ENCODE results near the gene SAMD9. TPM values are rescaled to one million over a fixed set of nuclear protein-coding genes. Genes with fewer than 3 reads are reported as not detected.

The SAMD9 gene
- 10 to 100 TPM in 1 of 2 donors, 1 to 10 TPM in 1; 6.8 to 16.3 TPM for total RNA-seq

- H3K27ac Mint-ChIP-seq, result peak within 1 kb of the TSS; percentile 58 to 94
- ATAC-seq (peak; percentile 84 to 91), DNase-seq (ENCODE audit: low spot score in 2 of 2) (peak in 1 of 2 donors; percentile 27)
- peaks cover 14 to 28% of the 10 kb centered on the region in 2 donors for H3K9me3 Mint-ChIP-seq
- peaks cover 26 to 51% of the 10 kb centered on the region in 2 donors for H3K36me3 Mint-ChIP-seq
These were observed at the start of gene SAMD9 for GRCh38 chr7:93117852-93118530. TSS of gene SAMD9 (minus strand) at chr7:93117979. CDS start at chr7:93106097, 11,882 bp downstream.

- Mint-ChIP-seq H3K27ac (no peak overlapping the region), H3K9me3 (peaks cover 21 to 35% of the 10 kb centered on the region in 2 donors), H3K36me3 (peaks cover 13 to 17% of the 10 kb centered on the region in 2 donors)
- DNase-seq (ENCODE audit: low spot score in 2 of 2) (no peak), ATAC-seq (peak in 1 of 2 donors; percentile 63)
These were observed 47.7 kb upstream of the SAMD9 start for GRCh38 chr7:93165447-93165846.

DNA sequence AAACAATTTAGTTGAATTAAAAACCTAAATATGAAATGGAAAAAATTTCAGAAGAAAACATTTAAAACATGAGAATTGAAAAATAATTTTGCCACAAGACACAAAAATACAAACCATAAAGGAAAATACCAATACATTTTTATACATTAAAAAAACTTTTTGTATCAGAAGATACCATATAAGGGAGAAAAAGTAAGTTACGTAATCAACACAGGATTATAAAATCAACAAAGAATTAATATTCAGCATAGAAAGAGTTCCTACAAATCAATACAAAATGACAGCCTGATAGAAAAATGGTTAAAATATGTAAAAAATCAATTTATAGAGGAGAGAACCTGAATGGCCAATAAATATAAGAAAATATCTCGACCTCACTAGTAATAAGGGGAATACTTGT, 47.0 kb upstream of the SAMD9 start:
- DNase-seq (ENCODE audit: low spot score in 2 of 2) (no peak), ATAC-seq (no peak)
- peaks cover 21 to 35% of the 10 kb centered on the region in 2 donors for H3K9me3 Mint-ChIP-seq
- peaks cover 13 to 17% of the 10 kb centered on the region in 2 donors for H3K36me3 Mint-ChIP-seq
- H3K27ac Mint-ChIP-seq, result no peak overlapping the region

GRCh38 chr7:93161181-93161762, 43.5 kb upstream of the SAMD9 start:
- H3K27ac Mint-ChIP-seq, result no peak overlapping the region
- peaks cover 4 to 20% of the 10 kb centered on the region in 2 donors for H3K9me3 Mint-ChIP-seq
- peaks cover 0 to 9% of the 10 kb centered on the region in 2 donors for H3K36me3 Mint-ChIP-seq
- ATAC-seq (no peak), DNase-seq (ENCODE audit: low spot score in 2 of 2) (no peak)

DNA sequence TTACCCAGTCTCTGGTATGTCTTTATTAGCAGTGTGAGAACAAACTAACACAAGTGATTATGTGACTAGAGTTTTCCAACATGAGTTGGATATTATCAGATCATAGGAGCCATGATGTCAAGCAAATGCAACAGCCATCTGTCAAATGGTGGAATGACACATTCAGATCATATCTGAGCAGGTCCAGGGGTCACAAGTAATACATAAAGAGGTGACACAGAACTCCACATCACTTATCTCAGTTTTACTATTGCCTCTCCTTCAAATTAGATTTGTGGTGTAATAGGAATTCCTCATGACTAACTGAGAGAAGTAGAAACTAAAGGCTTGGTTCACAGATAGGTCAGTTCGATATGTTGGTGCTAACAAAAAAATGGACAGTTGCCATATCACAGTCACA, 42.6 kb upstream of the SAMD9 start:
- peaks cover 0 to 9% of the 10 kb centered on the region in 2 donors for H3K36me3 Mint-ChIP-seq
- ATAC-seq (peak; percentile 18 to 64), DNase-seq (ENCODE audit: low spot score in 2 of 2) (no peak)
- peaks cover 4 to 20% of the 10 kb centered on the region in 2 donors for H3K9me3 Mint-ChIP-seq
- H3K27ac Mint-ChIP-seq, result no peak overlapping the region

DNA sequence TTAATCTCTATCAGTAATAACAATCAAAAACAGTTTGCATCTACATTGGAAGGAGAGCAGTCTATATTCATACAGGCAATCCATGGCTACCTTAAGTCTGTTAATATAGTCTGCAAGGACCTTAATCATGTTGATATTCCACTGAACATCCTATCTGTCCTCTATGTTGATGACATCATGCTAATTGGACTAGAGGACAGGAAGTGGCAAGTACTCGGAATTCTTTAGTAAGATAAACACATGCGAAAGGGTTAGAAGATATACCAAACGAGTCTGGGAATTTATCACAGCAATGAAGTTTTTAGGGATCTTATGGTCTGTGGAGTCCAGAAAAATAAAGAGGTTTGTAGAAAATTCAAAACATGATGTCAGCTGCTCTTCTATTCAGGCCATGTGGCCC, 41.7 kb upstream of the SAMD9 start:
- DNase-seq (ENCODE audit: low spot score in 2 of 2) (no peak), ATAC-seq (no peak)
- peaks cover 4 to 20% of the 10 kb centered on the region in 2 donors for H3K9me3 Mint-ChIP-seq
- H3K27ac Mint-ChIP-seq, result no peak overlapping the region
- H3K36me3 Mint-ChIP-seq, result peaks cover 0 to 9% of the 10 kb centered on the region in 2 donors

GRCh38 chr7:93156884-93157283, 39.1 kb upstream of the SAMD9 start:
- Mint-ChIP-seq H3K27ac (no peak overlapping the region), H3K36me3 (no peaks in the 10 kb centered on the region), H3K9me3 (peaks cover 4 to 11% of the 10 kb centered on the region in 2 donors)
- DNase-seq (ENCODE audit: low spot score in 2 of 2) (no peak), ATAC-seq (no peak)

DNA sequence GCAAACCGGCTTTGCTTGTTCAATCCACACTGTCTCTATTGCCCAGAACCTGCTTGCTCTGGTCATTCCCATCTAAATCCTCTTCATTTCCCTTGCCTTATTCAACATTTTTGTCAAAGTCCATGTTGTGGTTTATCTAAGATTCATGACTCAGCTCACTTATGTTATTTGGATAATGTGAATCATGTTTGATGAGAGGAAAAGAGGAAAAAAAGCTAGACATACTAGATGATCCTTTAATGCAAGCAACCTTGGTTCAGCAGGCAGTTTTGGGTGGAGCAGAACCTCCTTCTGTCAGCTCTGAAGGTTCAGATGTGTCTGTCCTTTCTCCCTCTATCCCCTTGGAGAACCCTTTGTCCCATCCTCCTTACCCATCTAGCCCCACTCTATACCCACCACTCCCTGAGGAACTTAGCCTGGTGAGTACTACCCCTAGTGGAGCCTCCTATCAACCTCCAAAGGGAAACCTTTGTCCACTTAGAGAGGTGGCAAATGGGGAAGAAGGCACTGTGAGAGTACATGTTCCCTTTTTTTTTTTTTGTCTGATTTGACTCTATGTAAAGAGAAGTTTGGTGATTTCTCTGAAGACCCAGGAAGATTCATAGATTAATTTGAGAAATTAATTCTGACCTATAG, 32.5 kb upstream of the SAMD9 start:
- ATAC-seq (no peak), DNase-seq (ENCODE audit: low spot score in 2 of 2) (no peak)
- peak overlapping the region in 1 of 2 donors; percentile 62 for H3K27ac Mint-ChIP-seq

DNA sequence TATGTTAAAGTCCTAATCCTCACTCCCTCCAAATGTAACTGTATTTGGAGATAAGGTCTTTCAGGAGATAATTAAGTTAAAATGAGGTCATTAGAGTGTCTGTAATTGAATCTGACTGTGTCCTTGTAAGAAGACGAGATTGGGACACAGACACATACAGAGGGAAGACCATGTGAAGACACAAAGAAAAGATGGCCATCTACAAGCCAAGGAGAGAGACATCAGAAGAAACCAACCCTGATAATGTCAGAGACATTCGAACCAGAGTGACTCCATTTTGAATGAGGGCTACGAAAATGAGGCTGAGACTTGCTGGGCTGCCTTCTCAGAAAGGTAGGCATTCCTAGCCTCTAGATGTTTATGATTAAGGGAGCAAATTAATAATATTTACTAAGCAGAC, 30.9 kb upstream of the SAMD9 start:
- Mint-ChIP-seq H3K9me3 (peaks cover 7% of the 10 kb centered on the region in 2 donors), H3K36me3 (peaks cover 21 to 36% of the 10 kb centered on the region in 2 donors), H3K27ac (peak overlapping the region; percentile 94 to 97)
- ATAC-seq (no peak), DNase-seq (ENCODE audit: low spot score in 2 of 2) (no peak)

More for the DNA sequence above, 32.5 kb upstream of the SAMD9 start:
- peaks cover 7% of the 10 kb centered on the region in 2 donors for H3K9me3 Mint-ChIP-seq
- peaks cover 21 to 31% of the 10 kb centered on the region in 2 donors for H3K36me3 Mint-ChIP-seq

DNA sequence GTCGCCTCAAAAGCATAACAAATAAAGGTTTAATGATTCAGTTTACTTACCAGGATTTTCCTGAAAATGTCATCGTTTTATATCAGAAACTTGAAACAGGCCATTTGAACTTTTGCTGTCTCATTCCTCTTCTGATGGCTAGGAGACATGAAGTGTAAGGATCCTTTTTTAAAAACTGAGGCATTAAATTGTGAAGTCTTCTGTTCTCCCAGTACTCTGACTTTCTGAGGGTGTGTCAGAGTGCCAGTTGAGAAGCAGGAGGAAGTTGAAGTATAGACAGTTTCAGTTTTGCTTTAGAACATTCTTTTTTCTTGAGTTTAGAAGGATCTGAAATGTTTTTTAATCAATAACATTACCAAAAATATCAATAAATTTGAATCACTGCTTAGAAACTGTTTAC, 30.4 kb upstream of the SAMD9 start, which contains the start of gene SAMD9L:
Gene SAMD9L (minus strand): TSS at position 242 of the 400 bp plus-strand sequence. CDS start 12,414 bp downstream, outside the sequence.
- Mint-ChIP-seq H3K36me3 (peaks cover 26 to 36% of the 10 kb centered on the region in 2 donors), H3K27ac (peak within 1 kb of the TSS; percentile 94 to 97), H3K9me3 (peaks cover 7% of the 10 kb centered on the region in 2 donors)
- ATAC-seq (peak; percentile 62 to 63), DNase-seq (ENCODE audit: low spot score in 2 of 2) (no peak)

- ATAC-seq, result peak; percentile 78 to 81
- DNase-seq (ENCODE audit: low spot score in 2 of 2), result peak in 1 of 2 donors; percentile 12
- peak overlapping the region; percentile 85 to 97 for H3K27ac Mint-ChIP-seq
- peaks cover 7% of the 10 kb centered on the region in 2 donors for H3K9me3 Mint-ChIP-seq
- H3K36me3 Mint-ChIP-seq, result peaks cover 29 to 36% of the 10 kb centered on the region in 2 donors
These were observed 29.6 kb upstream of the SAMD9 start for GRCh38 chr7:93147363-93147762.

GRCh38 chr7:93146472-93147141, 28.8 kb upstream of the SAMD9 start:
- Mint-ChIP-seq H3K36me3 (peaks cover 29 to 36% of the 10 kb centered on the region in 2 donors), H3K9me3 (peaks cover 7% of the 10 kb centered on the region in 2 donors), H3K27ac (peak overlapping the region; percentile 85 to 97)
- ATAC-seq (peak; percentile 32 to 49), DNase-seq (ENCODE audit: low spot score in 2 of 2) (no peak)

DNA sequence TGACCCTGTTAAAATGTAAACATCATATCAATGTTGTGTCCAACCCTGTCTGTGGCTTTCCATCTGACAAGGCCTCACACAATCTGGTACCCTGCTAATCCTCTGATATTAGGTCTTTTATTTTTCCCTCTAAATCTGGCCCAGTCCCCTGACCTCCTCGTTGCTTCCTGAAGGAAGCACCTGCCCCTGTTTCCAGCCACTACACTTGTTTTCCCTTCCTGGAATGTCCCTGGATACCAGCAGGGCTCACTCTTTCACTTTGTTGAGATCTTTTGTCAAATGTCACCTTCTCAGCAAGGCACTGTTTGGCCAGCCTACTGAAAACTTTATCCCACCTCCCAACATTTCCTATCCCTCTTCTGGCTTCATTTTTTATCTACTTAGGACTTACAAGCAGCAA, 28.3 kb upstream of the SAMD9 start:
- no peak for DNase-seq (ENCODE audit: low spot score in 2 of 2)
- peaks cover 7% of the 10 kb centered on the region in 2 donors for H3K9me3 Mint-ChIP-seq
- no peak for ATAC-seq
- H3K27ac Mint-ChIP-seq, result peak overlapping the region; percentile 12 to 97
- H3K36me3 Mint-ChIP-seq, result peaks cover 29 to 36% of the 10 kb centered on the region in 2 donors

DNA sequence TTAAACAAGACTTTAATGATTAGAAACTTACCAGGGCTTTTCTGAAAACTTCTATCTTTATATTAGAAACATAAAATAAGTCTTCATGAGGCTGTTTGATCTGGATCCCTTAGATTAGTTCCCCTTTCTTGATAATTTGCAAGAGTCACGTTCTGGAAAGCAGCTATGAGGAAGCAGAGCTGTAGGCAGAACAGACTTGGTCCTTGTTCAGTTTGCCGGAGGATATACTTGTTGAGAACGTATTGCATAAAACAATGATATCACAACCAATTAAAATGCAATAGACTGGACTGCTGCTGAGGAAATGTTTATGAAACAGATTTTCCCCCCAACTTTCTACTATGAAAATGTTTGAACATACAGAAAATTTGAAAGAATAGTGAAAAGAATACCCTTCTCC, 27.6 kb upstream of the SAMD9 start:
- ATAC-seq (no peak), DNase-seq (ENCODE audit: low spot score in 2 of 2) (no peak)
- Mint-ChIP-seq H3K36me3 (peaks cover 29 to 36% of the 10 kb centered on the region in 2 donors), H3K9me3 (peaks cover 7% of the 10 kb centered on the region in 2 donors), H3K27ac (no peak overlapping the region)

GRCh38 chr7:93142127-93142526, 24.3 kb upstream of the SAMD9 start:
- Mint-ChIP-seq H3K9me3 (peaks cover 6% of the 10 kb centered on the region in 2 donors), H3K27ac (no peak overlapping the region), H3K36me3 (peaks cover 26 to 33% of the 10 kb centered on the region in 2 donors)
- ATAC-seq, result no peak
- no peak for DNase-seq (ENCODE audit: low spot score in 2 of 2)

GRCh38 chr7:93140582-93141191, 22.9 kb upstream of the SAMD9 start:
- Mint-ChIP-seq H3K27ac (no peak overlapping the region), H3K9me3 (peaks cover 6 to 7% of the 10 kb centered on the region in 2 donors)
- ATAC-seq, result no peak

More at GRCh38 chr7:93140582-93141191, 22.9 kb upstream of the SAMD9 start:
- no peak for DNase-seq (ENCODE audit: low spot score in 2 of 2)
- H3K36me3 Mint-ChIP-seq, result peaks cover 23 to 32% of the 10 kb centered on the region in 2 donors
